PC-3 (cell line): Measurements from ENCODE around the gene SFMBT2. TPM values are rescaled to one million over a fixed set of nuclear protein-coding genes. Genes with fewer than 3 reads are reported as not detected.

Source experiments
- ATAC-seq: fragments of 200-7000 bp; cut with Tn5 transposase; 2 replicates; pipeline ENCODE4 v1.9.1; 2020; ENCODE audit warnings: mild to moderate bottlenecking, moderate library complexity
- BruUV-seq: library from RNA; stranded (reverse); fragments of 400-500 nt; replicated peaks from 2 replicates; lab custom pipeline; 2021; lab: Mats Ljungman, UMichigan
- CTCF ChIA-PET: fragments of 300-600 bp; sonication (Branson Sonifier 250); formaldehyde crosslinking; loops from one replicate; lab custom pipeline; 2022; ENCODE audit warnings: antibody characterized with exemption; lab: Charles Lee
- POLR2A ChIA-PET: fragments of 300-600 bp; sonication (Branson Sonifier 250); formaldehyde crosslinking; loops from one replicate; lab custom pipeline; 2022; ENCODE audit warnings: antibody characterized with exemption; ENCODE audit not compliant: unreplicated experiment; lab: Charles Lee
- DNase-seq: peaks from one replicate; pipeline ENCODE4 v3.0.0-alpha.2; 2015
- H2AFZ ChIP-seq: fragments of 300-600 bp; sonication (generic); 2 replicates; pipeline ENCODE4 v1.6.0; 2016; ENCODE audit warnings: antibody characterized with exemption, low read length
- H3F3A ChIP-seq: fragments of 300-600 bp; sonication (generic); one replicate; pipeline ENCODE4 v1.6.0; 2017; ENCODE audit warnings: antibody characterized with exemption, low read length, control low read depth, mild to moderate bottlenecking; ENCODE audit not compliant: unreplicated experiment
- H3K27ac ChIP-seq: fragments of 300-600 bp; sonication (generic); 2 replicates; pipeline ENCODE4 v1.5.1; 2016; ENCODE audit warnings: mild to moderate bottlenecking, low read length
- H3K27me3 ChIP-seq: fragments of 300-600 bp; sonication (generic); 2 replicates; pipeline ENCODE4 v1.6.1; 2016; ENCODE audit warnings: low read length, mixed read lengths
- H3K36me3 ChIP-seq: fragments of 300-600 bp; sonication (generic); 2 replicates; pipeline ENCODE4 v1.6.1; 2016; ENCODE audit warnings: low read depth, mixed run types, low read length, mixed read lengths
- H3K4me1 ChIP-seq: fragments of 300-600 bp; sonication (generic); 2 replicates; pipeline ENCODE4 v1.5.1; 2016; ENCODE audit warnings: low read length; ENCODE audit not compliant: insufficient read depth
- H3K4me2 ChIP-seq: fragments of 300-600 bp; sonication (generic); 2 replicates; pipeline ENCODE4 v1.6.0; 2016; ENCODE audit warnings: low read length
- H3K4me3 ChIP-seq: fragments of 300-600 bp; sonication (generic); 2 replicates; pipeline ENCODE4 v1.5.1; 2016; ENCODE audit warnings: mild to moderate bottlenecking, low read length, mixed read lengths
- H3K79me2 ChIP-seq: fragments of 300-600 bp; sonication (generic); 2 replicates; pipeline ENCODE4 v1.6.1; 2017; ENCODE audit warnings: low read length, mixed read lengths
- H3K9ac ChIP-seq: fragments of 300-600 bp; sonication (generic); 2 replicates; pipeline ENCODE4 v1.6.0; 2016; ENCODE audit warnings: mild to moderate bottlenecking, low read length
- H3K9me2 ChIP-seq: fragments of 300-600 bp; sonication (generic); replicated peaks from 2 replicates; pipeline ENCODE4 v1.6.1; 2016; ENCODE audit warnings: mixed run types, low read length, mixed read lengths
- H3K9me3 ChIP-seq: fragments of 300-600 bp; sonication (generic); 2 replicates; pipeline ENCODE4 v1.6.1; 2016; ENCODE audit warnings: low read length, mixed read lengths
- H4K20me1 ChIP-seq: fragments of 300-600 bp; sonication (generic); 2 replicates; pipeline ENCODE4 v1.6.1; 2016; ENCODE audit warnings: low read length, mixed read lengths
- CTCF ChIP-seq: fragments of 300-600 bp; sonication (generic); conservative IDR thresholded peaks from 2 replicates; pipeline ENCODE4 v1.5.1; 2017; ENCODE audit warnings: antibody characterized with exemption, low read depth, mild to moderate bottlenecking, low read length
- EZH2 ChIP-seq: fragments of 300-600 bp; sonication (generic); IDR thresholded peaks from one replicate; pipeline ENCODE4 v1.6.1; 2017; ENCODE audit warnings: antibody characterized with exemption, mild to moderate bottlenecking, low read length; ENCODE audit not compliant: unreplicated experiment
- EZH2phosphoT487 ChIP-seq: fragments of 300-600 bp; sonication (generic); IDR thresholded peaks from 2 replicates; pipeline ENCODE4 v1.6.1; 2018; ENCODE audit warnings: mild to moderate bottlenecking, antibody characterized with exemption, low read length, borderline replicate concordance
- intact Hi-C: fragments of 100-400 bp; cut with micrococcal nuclease; formaldehyde crosslinking; loops from 2 replicates; pipeline ENCODE4 v1.9.0; 2023
- total RNA-seq: library from RNA; depleted of rRNA; stranded (reverse); fragments of >200 nt; gene quantifications from 2 replicates; pipeline ENCODE4 v1.2.3, GENCODE V29; 2014

The SFMBT2 gene
- total RNA-seq, 1 experiment from 2014 or later, result 1.9 TPM

DNA sequence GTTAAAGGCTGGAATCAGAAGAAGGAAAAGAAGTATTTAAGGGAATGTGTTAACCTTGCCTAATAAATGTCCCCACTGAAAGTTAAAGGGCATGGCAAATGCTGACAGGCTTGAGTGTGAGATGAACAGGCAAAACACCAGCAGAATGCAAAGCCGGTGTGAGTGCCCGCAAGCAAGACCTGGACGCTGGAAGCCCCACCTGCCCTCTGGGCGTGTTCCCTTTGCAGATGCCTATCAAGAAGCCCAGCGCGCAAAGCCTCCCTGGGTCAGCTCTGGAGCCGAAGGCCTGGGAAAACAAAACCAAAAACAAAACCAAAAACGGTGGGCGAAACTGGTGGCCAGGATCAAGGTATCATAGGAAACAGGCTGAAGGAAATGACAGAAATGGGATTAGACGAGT is 200.3 kb downstream of the SFMBT2 start:
- Histone ChIP-seq H3F3A (no peaks in the 10 kb centered on the region), H2AFZ (no peak overlapping the region), H3K4me3 (no peak overlapping the region), H3K36me3 (no peaks in the 10 kb centered on the region), H3K79me2 (no peaks in the 10 kb centered on the region), H3K9me3 (no peaks in the 10 kb centered on the region), H3K9me2 (no peaks in the 10 kb centered on the region), H3K9ac (no peak overlapping the region), H3K4me1 (no peaks in the 10 kb centered on the region), H3K27me3 (no peaks in the 10 kb centered on the region), H3K27ac (no peak overlapping the region), H3K4me2 (no peak overlapping the region), H4K20me1 (no peaks in the 10 kb centered on the region)
- ChIA-PET CTCF (no interaction called here), POLR2A (no interaction called here)
- no peak for ATAC-seq
- BruUV-seq, result no TSS peak
- intact Hi-C loops, result no loop called here
- no peak for TF ChIP-seq EZH2
- no peak for TF ChIP-seq EZH2phosphoT487
- no peak for TF ChIP-seq CTCF
- no peak for DNase-seq

- H3F3A ChIP-seq, result no peaks in the 10 kb centered on the region
- ChIA-PET CTCF (no interaction called here), POLR2A (no interaction called here)
- BruUV-seq, result no TSS peak
- H3K27ac ChIP-seq, result no peak overlapping the region
- H3K36me3 ChIP-seq, result no peaks in the 10 kb centered on the region
- DNase-seq (no peak), ATAC-seq (no peak)
- H3K4me1 ChIP-seq, result no peaks in the 10 kb centered on the region
- no peak overlapping the region for H3K9ac ChIP-seq
- intact Hi-C loops, result no loop called here
- TF ChIP-seq EZH2phosphoT487 (no peak), CTCF (no peak), EZH2 (no peak)
- no peaks in the 10 kb centered on the region for H3K9me3 ChIP-seq
- H3K27me3 ChIP-seq, result no peaks in the 10 kb centered on the region
- no peaks in the 10 kb centered on the region for H3K79me2 ChIP-seq
- no peak overlapping the region for H2AFZ ChIP-seq
- H3K4me3 ChIP-seq, result no peak overlapping the region
- H4K20me1 ChIP-seq, result no peaks in the 10 kb centered on the region
- no peak overlapping the region for H3K4me2 ChIP-seq
- no peaks in the 10 kb centered on the region for H3K9me2 ChIP-seq
Measured at GRCh38 chr10:7209458-7209857, 201.4 kb downstream of the SFMBT2 start.

DNA sequence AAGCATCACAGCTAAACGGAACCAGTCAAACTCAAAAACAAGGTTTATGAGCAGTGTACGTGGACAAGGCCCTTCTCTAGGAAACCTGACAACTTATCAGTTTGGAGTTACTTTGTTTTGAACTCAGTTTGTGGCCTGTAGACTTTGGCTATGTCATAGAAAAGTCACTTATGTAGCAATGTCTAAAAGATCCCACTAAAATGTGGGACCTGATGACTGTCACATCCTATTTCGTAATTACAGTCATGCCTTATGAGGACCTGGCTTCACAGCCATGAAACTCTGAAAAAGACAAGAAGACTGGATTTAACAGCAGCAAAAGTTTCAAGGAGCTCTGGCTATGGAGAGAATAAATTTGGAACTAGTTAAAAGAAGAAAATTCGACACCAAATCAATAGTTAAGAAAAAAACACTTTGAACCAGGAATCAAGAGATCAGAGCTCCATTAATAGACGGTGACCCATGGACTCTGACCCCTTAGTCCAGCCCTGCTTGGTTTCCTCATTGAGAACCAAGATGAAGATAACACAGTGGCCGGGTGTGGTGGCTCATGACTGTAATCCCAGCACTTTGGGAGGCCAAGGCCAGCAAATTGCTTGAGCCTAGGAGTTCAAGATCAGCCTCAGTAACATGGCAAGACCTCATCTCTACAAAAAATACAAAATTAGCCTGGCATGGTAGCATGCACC is 204.3 kb downstream of the SFMBT2 start:
- no peak for ATAC-seq
- Histone ChIP-seq H3K9ac (no peak overlapping the region), H2AFZ (no peak overlapping the region), H3F3A (no peaks in the 10 kb centered on the region), H3K4me2 (no peak overlapping the region), H3K9me2 (no peaks in the 10 kb centered on the region), H3K36me3 (no peaks in the 10 kb centered on the region), H3K4me3 (no peak overlapping the region), H3K9me3 (no peaks in the 10 kb centered on the region), H3K4me1 (no peaks in the 10 kb centered on the region), H3K79me2 (no peaks in the 10 kb centered on the region), H4K20me1 (no peaks in the 10 kb centered on the region), H3K27me3 (no peaks in the 10 kb centered on the region), H3K27ac (no peak overlapping the region)
- CTCF ChIA-PET, result no interaction called here
- no peak for DNase-seq
- no peak for TF ChIP-seq EZH2
- TF ChIP-seq EZH2phosphoT487, result no peak
- no peak for TF ChIP-seq CTCF
- intact Hi-C loops, result no loop called here
- no TSS peak for BruUV-seq
- POLR2A ChIA-PET, result no interaction called here
